Astrocyte (in vitro differentiated cells and primary cell): ENCODE results near the gene PRRT2.

ENCODE experiments used
- CTCF ChIP-seq: IDR thresholded peaks from 2 replicates; pipeline ENCODE4 v1.5.1; 2011; ENCODE audit warnings: low read depth, mild to moderate bottlenecking, inconsistent platforms, low read length, moderate library complexity; ENCODE audit not compliant: insufficient read depth
- EZH2 ChIP-seq: IDR thresholded peaks from 2 replicates; pipeline ENCODE4 v1.6.1; 2012; ENCODE audit warnings: mild to moderate bottlenecking, low read length, inconsistent platforms; ENCODE audit not compliant: insufficient read depth

DNA sequence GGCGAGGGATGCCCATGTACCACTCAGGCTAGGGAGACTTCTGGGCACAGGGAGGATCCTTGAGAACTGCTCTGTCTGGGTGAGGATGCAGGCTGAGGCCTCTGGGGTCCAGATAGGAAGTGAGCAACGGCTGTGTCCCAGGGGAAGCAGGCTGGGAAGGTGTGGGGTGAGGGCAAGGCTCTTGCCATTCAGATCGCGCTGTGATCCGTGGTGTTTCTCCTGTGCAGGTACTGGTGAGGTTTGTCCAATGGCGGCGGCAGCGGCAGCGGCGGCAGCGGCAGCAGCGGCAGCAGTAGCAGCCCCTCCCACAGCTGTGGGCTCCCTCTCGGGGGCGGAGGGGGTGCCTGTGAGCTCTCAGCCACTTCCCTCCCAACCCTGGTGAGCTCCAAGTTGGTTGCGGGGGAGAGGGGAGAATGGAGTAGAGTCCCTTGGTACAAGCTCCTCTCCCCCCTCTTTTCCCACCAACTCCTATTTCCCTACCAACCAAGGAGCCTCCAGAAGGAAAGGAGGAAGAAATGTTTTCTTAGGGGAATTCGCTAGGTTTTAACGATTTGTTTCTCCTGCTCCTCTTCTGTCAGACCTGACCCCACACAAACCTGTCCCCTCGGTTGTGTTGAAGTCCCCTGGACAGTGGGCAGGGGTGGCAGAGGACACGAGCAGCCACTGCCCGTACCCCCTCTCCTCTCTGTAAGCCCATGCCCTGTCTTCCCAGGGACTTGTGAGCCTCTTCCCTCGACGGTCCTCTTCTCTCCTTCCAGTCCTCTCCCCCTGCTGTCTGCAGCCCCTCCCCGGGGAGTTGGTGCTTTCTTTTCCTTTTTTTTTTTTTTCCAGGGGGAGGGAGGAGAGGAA lies 1.9 kb upstream of the PRRT2 start:
- TF ChIP-seq CTCF (no peak), EZH2 (no peak)
